HepG2 (cell line): ENCODE data around the gene ZNF777. TPM values are rescaled to one million over a fixed set of nuclear protein-coding genes. Genes with fewer than 3 reads are reported as not detected.
A peak's percentile ranks its signal among the peaks of the same experiment; 100 is the strongest.

Experiments used
- ARNT ChIP-seq: fragments of 450-650 bp; IDR thresholded peaks from 2 replicates; pipeline ENCODE4 v1.6.1; 2017
- DDIT3 ChIP-seq: sonication (generic); formaldehyde crosslinking; IDR thresholded peaks from 2 replicates; pipeline ENCODE4 v1.4.0; 2020; ENCODE audit warnings: mild to moderate bottlenecking, missing genetic modification reagents
- ELF4 ChIP-seq: sonication (generic); formaldehyde crosslinking; IDR thresholded peaks from 2 replicates; pipeline ENCODE4 v1.5.0; 2020; ENCODE audit warnings: missing genetic modification reagents, mild to moderate bottlenecking, moderate library complexity, borderline replicate concordance
- FOXJ3 ChIP-seq: sonication (generic); formaldehyde crosslinking; IDR thresholded peaks from 2 replicates; pipeline ENCODE4 v1.4.0; 2020; ENCODE audit warnings: missing genetic modification reagents, mild to moderate bottlenecking, borderline replicate concordance
- GZF1 ChIP-seq: sonication (generic); formaldehyde crosslinking; IDR thresholded peaks from 2 replicates; pipeline ENCODE4 v1.5.1; 2020; ENCODE audit warnings: mild to moderate bottlenecking, missing genetic modification reagents
- JUN ChIP-seq: sonication (generic); formaldehyde crosslinking; IDR thresholded peaks from 2 replicates; pipeline ENCODE4 v1.4.0; 2020; ENCODE audit warnings: mild to moderate bottlenecking, missing genetic modification reagents
- KAT7 ChIP-seq: IDR thresholded peaks from 2 replicates; pipeline ENCODE4 v1.6.1; 2018; ENCODE audit warnings: borderline replicate concordance, missing compliant biosample characterization
- KLF16 ChIP-seq, 2 experiments: sonication (generic) in 1 of 2; formaldehyde crosslinking in 1 of 2; IDR thresholded peaks; 2 replicates each; pipeline versions ENCODE4 v1.6.1 to v1.8.0; 2016 to 2023; ENCODE audit warnings: missing genetic modification reagents in 2 of 2, missing compliant biosample characterization in 1 of 2
- KMT2B ChIP-seq: IDR thresholded peaks from 2 replicates; pipeline ENCODE4 v1.6.1; 2016; ENCODE audit warnings: missing genetic modification reagents, missing compliant biosample characterization
- MBD4 ChIP-seq: IDR thresholded peaks from 2 replicates; pipeline ENCODE4 v1.6.1; 2012; ENCODE audit warnings: low read length, inconsistent platforms, borderline replicate concordance
- NFKB2 ChIP-seq: sonication (generic); formaldehyde crosslinking; IDR thresholded peaks from 2 replicates; pipeline ENCODE4 v1.4.0; 2020; ENCODE audit warnings: missing genetic modification reagents, borderline replicate concordance
- PHF21A ChIP-seq: sonication (generic); formaldehyde crosslinking; IDR thresholded peaks from 2 replicates; pipeline ENCODE4 v1.5.0; 2020; ENCODE audit warnings: mild to moderate bottlenecking, missing genetic modification reagents
- SALL1 ChIP-seq: sonication (generic); formaldehyde crosslinking; IDR thresholded peaks from 2 replicates; pipeline ENCODE4 v1.8.0; 2022; ENCODE audit warnings: mild to moderate bottlenecking, missing genetic modification reagents
- TEAD3 ChIP-seq: optimal IDR thresholded peaks from 2 replicates; pipeline ENCODE3; 2016; ENCODE audit warnings: borderline replicate concordance
- THYN1 ChIP-seq: sonication (generic); formaldehyde crosslinking; IDR thresholded peaks from 2 replicates; pipeline ENCODE4 v1.8.1; 2023; ENCODE audit warnings: low read depth, mild to moderate bottlenecking, moderate library complexity, missing genetic modification reagents, borderline replicate concordance
- ZBTB7A ChIP-seq: sonication (generic); formaldehyde crosslinking; IDR thresholded peaks from 2 replicates; pipeline ENCODE4 v1.8.0; 2022; ENCODE audit warnings: mild to moderate bottlenecking, missing genetic modification reagents
- ZFP62 ChIP-seq: sonication (generic); formaldehyde crosslinking; IDR thresholded peaks from 2 replicates; pipeline ENCODE4 v1.4.0; 2020; ENCODE audit warnings: missing genetic modification reagents
- ZNF160 ChIP-seq: sonication (generic); formaldehyde crosslinking; IDR thresholded peaks from 2 replicates; pipeline ENCODE4 v1.8.0; 2022; ENCODE audit warnings: mild to moderate bottlenecking, inconsistent platforms, missing genetic modification reagents
- ZNF20 ChIP-seq: sonication (generic); formaldehyde crosslinking; IDR thresholded peaks from 2 replicates; pipeline ENCODE4 v1.4.0; 2020; ENCODE audit warnings: mild to moderate bottlenecking, moderate library complexity, missing genetic modification reagents
- ZNF431 ChIP-seq: sonication (generic); formaldehyde crosslinking; IDR thresholded peaks from 2 replicates; pipeline ENCODE4 v1.9.0; 2022; ENCODE audit warnings: missing genetic modification reagents, low read depth, mild to moderate bottlenecking, borderline replicate concordance
- ZNF496 ChIP-seq: sonication (generic); formaldehyde crosslinking; IDR thresholded peaks from 2 replicates; pipeline ENCODE4 v1.8.1; 2023; ENCODE audit warnings: mild to moderate bottlenecking, moderate library complexity, missing genetic modification reagents; ENCODE audit not compliant: insufficient replicate concordance
- ZNF672 ChIP-seq: sonication (generic); formaldehyde crosslinking; IDR thresholded peaks from 2 replicates; pipeline ENCODE4 v1.8.1; 2022; ENCODE audit warnings: missing genetic modification reagents
- ZNF850 ChIP-seq: sonication (generic); formaldehyde crosslinking; conservative IDR thresholded peaks from 2 replicates; pipeline ENCODE4 v1.9.0; 2021; ENCODE audit warnings: mild to moderate bottlenecking, missing genetic modification reagents
- ZNF879 ChIP-seq: sonication (generic); formaldehyde crosslinking; IDR thresholded peaks from 2 replicates; pipeline ENCODE4 v1.8.1; 2023; ENCODE audit warnings: missing genetic modification reagents
- polyA plus RNA-seq, 8 experiments: library from polyadenylated mRNA; depleted of rRNA in 3 of 8; stranded (reverse) in 7 of 8; unstranded in 1 of 8; fragments of >200 nt; fragmentation: Illumina TruSeq in 4 of 8; extraction: Trizol in 4 of 8; gene quantifications; 2 replicates each; pipeline versions ENCODE4 v1.2.1 to v1.2.3, GENCODE V29; 2011 to 2016; ENCODE audit warnings: low read depth in 4 of 8, missing spikeins in 1 of 8, mixed read lengths in 1 of 8; ENCODE audit not compliant: insufficient read depth in 1 of 8
- total RNA-seq, 5 experiments: library from RNA; depleted of rRNA; stranded (reverse); fragments of >200 nt; fragmentation: Illumina TruSeq; extraction: Trizol; gene quantifications; 2 replicates each; pipeline ENCODE4 v1.2.3, GENCODE V29; 2016; ENCODE audit warnings: low read depth in 1 of 5
- TF ChIP-seq, protein P1 (sequence below): sonication (generic); formaldehyde crosslinking; IDR thresholded peaks from 2 replicates; pipeline ENCODE4 v1.8.1; 2023; ENCODE audit warnings: mild to moderate bottlenecking, missing genetic modification reagents
- TF ChIP-seq, protein P2 (sequence below): sonication (generic); formaldehyde crosslinking; IDR thresholded peaks from 2 replicates; pipeline ENCODE4 v1.4.0; 2020; ENCODE audit warnings: missing genetic modification reagents

The ZNF777 gene
- total and polyA plus RNA-seq, 2 of the 13 experiments (the other 11 are each of a cell fraction or from before 2014, with no cell fraction given): 3.8 to 6.0 TPM

GRCh38 chr7:149497467-149498261, 36.8 kb upstream of the ZNF777 start, which contains the start of gene ZNF746 (continued):
- no peak for TF ChIP-seq ZNF879
- no peak for TF ChIP-seq PHF21A (CRISPR knock-in tag)
- peak; percentile 27; the same call in 1 of the 2 replicates for TF ChIP-seq SALL1 (CRISPR knock-in tag)
- TF ChIP-seq FOXJ3: no peak
- TF ChIP-seq, protein P1, sequence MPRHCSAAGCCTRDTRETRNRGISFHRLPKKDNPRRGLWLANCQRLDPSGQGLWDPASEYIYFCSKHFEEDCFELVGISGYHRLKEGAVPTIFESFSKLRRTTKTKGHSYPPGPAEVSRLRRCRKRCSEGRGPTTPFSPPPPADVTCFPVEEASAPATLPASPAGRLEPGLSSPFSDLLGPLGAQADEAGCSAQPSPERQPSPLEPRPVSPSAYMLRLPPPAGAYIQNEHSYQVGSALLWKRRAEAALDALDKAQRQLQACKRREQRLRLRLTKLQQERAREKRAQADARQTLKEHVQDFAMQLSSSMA: no peak
- TF ChIP-seq ZNF672 (CRISPR knock-in tag): no peak
- TF ChIP-seq DDIT3: no peak
- TF ChIP-seq ARNT: no peak
- TF ChIP-seq ZNF850 (CRISPR knock-in tag): no peak
- no peak for TF ChIP-seq TEAD3 (CRISPR knock-in tag)
- no peak for TF ChIP-seq ZNF431 (CRISPR knock-in tag)
- TF ChIP-seq KLF16 (CRISPR knock-in tag; IDR thresholded peaks at IDR 0.05): no peak
- no peak for TF ChIP-seq KMT2B (CRISPR knock-in tag)
- TF ChIP-seq, protein P2, sequence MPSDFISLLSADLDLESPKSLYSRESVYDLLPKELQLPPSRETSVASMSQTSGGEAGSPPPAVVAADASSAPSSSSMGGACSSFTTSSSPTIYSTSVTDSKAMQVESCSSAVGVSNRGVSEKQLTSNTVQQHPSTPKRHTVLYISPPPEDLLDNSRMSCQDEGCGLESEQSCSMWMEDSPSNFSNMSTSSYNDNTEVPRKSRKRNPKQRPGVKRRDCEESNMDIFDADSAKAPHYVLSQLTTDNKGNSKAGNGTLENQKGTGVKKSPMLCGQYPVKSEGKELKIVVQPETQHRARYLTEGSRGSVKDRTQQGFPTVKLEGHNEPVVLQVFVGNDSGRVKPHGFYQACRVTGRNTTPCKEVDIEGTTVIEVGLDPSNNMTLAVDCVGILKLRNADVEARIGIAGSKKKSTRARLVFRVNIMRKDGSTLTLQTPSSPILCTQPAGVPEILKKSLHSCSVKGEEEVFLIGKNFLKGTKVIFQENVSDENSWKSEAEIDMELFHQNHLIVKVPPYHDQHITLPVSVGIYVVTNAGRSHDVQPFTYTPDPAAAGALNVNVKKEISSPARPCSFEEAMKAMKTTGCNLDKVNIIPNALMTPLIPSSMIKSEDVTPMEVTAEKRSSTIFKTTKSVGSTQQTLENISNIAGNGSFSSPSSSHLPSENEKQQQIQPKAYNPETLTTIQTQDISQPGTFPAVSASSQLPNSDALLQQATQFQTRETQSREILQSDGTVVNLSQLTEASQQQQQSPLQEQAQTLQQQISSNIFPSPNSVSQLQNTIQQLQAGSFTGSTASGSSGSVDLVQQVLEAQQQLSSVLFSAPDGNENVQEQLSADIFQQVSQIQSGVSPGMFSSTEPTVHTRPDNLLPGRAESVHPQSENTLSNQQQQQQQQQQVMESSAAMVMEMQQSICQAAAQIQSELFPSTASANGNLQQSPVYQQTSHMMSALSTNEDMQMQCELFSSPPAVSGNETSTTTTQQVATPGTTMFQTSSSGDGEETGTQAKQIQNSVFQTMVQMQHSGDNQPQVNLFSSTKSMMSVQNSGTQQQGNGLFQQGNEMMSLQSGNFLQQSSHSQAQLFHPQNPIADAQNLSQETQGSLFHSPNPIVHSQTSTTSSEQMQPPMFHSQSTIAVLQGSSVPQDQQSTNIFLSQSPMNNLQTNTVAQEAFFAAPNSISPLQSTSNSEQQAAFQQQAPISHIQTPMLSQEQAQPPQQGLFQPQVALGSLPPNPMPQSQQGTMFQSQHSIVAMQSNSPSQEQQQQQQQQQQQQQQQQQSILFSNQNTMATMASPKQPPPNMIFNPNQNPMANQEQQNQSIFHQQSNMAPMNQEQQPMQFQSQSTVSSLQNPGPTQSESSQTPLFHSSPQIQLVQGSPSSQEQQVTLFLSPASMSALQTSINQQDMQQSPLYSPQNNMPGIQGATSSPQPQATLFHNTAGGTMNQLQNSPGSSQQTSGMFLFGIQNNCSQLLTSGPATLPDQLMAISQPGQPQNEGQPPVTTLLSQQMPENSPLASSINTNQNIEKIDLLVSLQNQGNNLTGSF (CRISPR knock-in tag): no peak
- TF ChIP-seq ZFP62: no peak
- no peak for TF ChIP-seq NFKB2 (CRISPR knock-in tag)
- peak; percentile 68; the same call in 1 of the 2 replicates for TF ChIP-seq ZBTB7A
- no peak for TF ChIP-seq ZNF20 (CRISPR knock-in tag)
- no peak for TF ChIP-seq ZNF160
- TF ChIP-seq JUN: no peak
- no peak for TF ChIP-seq GZF1 (CRISPR knock-in tag)
- TF ChIP-seq ZNF496: no peak
- TF ChIP-seq THYN1 (CRISPR knock-in tag): no peak
- no peak for TF ChIP-seq ELF4 (CRISPR knock-in tag)
- TF ChIP-seq KAT7: no peak
- no peak for TF ChIP-seq MBD4
